H54 (cell line): ENCODE measurements around the gene UBLCP1.
"Not testable (repeated sequence)": the region's sequence is repeated elsewhere in the genome, so short reads cannot be mapped to it uniquely, and the experiment has no call there.

Source experiments
- DNase-seq: peaks from one replicate; pipeline ENCODE4 v3.0.0; 2011; ENCODE audit warnings: low spot score, mixed read lengths; ENCODE audit not compliant: insufficient read length
- FAIRE-seq: peaks from 3 replicates; lab custom pipeline; 2011; peaks lifted over from hg19 to GRCh38; lab: Jason Lieb, UNC
- POLR2A ChIP-seq: IDR thresholded peaks from 2 replicates; pipeline ENCODE4 v1.6.1; 2011; ENCODE audit warnings: low read depth, mild to moderate bottlenecking, low read length

Gene UBLCP1

GRCh38 chr5:159262859-159263568, at the start of gene UBLCP1:
TSS of gene UBLCP1 (plus strand) at chr5:159263290. CDS start at chr5:159268916, 5,626 bp downstream.
- FAIRE-seq (peak; percentile 61), DNase-seq (peak; percentile 68)
- TF ChIP-seq POLR2A: peak; percentile 74

- no peak for DNase-seq
- no peak for TF ChIP-seq POLR2A
- no peak for FAIRE-seq
These were observed 48.4 kb upstream of the UBLCP1 start for GRCh38 chr5:159214486-159215271.

GRCh38 chr5:159215886-159216285, 47.2 kb upstream of the UBLCP1 start:
- no peak for TF ChIP-seq POLR2A
- FAIRE-seq: no peak
- DNase-seq: no peak

GRCh38 chr5:159216454-159216853, 46.6 kb upstream of the UBLCP1 start:
- FAIRE-seq: no peak
- DNase-seq: no peak
- no peak for TF ChIP-seq POLR2A

GRCh38 chr5:159217236-159217635, 45.9 kb upstream of the UBLCP1 start:
- DNase-seq: no peak
- no peak for FAIRE-seq
- no peak for TF ChIP-seq POLR2A

- no peak for FAIRE-seq
- no peak for DNase-seq
- TF ChIP-seq POLR2A: no peak
These were observed 44.5 kb upstream of the UBLCP1 start for GRCh38 chr5:159218595-159219023.

GRCh38 chr5:159220206-159220605, 42.9 kb upstream of the UBLCP1 start:
- TF ChIP-seq POLR2A: no peak
- DNase-seq: no peak
- no peak for FAIRE-seq

GRCh38 chr5:159223469-159223868, 39.6 kb upstream of the UBLCP1 start:
- TF ChIP-seq POLR2A: no peak
- DNase-seq (no peak), FAIRE-seq (no peak)

GRCh38 chr5:159224471-159224870, 38.6 kb upstream of the UBLCP1 start:
- DNase-seq: no peak
- FAIRE-seq: no peak
- TF ChIP-seq POLR2A: no peak

- FAIRE-seq: no peak
- TF ChIP-seq POLR2A: no peak
These were observed 36.6 kb upstream of the UBLCP1 start for GRCh38 chr5:159226451-159226850.

GRCh38 chr5:159227452-159227851, 35.6 kb upstream of the UBLCP1 start:
- no peak for DNase-seq
- no peak for FAIRE-seq
- no peak for TF ChIP-seq POLR2A

More at GRCh38 chr5:159226451-159226850, 36.6 kb upstream of the UBLCP1 start:
- no peak for DNase-seq

GRCh38 chr5:159228097-159228496, 35.0 kb upstream of the UBLCP1 start:
- DNase-seq, FAIRE-seq: not testable (repeated sequence)

- no peak for FAIRE-seq
- DNase-seq: no peak
- TF ChIP-seq POLR2A: no peak
These were observed 32.4 kb upstream of the UBLCP1 start for GRCh38 chr5:159230657-159231056.

- FAIRE-seq (no peak), DNase-seq (no peak)
These were observed 31.9 kb upstream of the UBLCP1 start for GRCh38 chr5:159231167-159231566.

GRCh38 chr5:159235871-159236520, 27.1 kb upstream of the UBLCP1 start:
- not testable (repeated sequence) for DNase-seq, FAIRE-seq

More at GRCh38 chr5:159231167-159231566, 31.9 kb upstream of the UBLCP1 start:
- TF ChIP-seq POLR2A: no peak
